ENCODE results near the gene ING5. TPM values are rescaled to one million over a fixed set of nuclear protein-coding genes. Genes with fewer than 3 reads are reported as not detected.

The ING5 gene
- total RNA-seq, 2 experiments from 2014 or later: 51.2 to 51.3 TPM

GRCh38 chr2:241680827-241681599 lies 20.8 kb upstream of the ING5 start:
- Histone ChIP-seq H3K4me1 (ENCODE audit: insufficient read depth, low read length) (peaks cover 6% of the 10 kb centered on the region), H3K36me3 (ENCODE audit: insufficient read depth, low read length) (peaks cover 39% of the 10 kb centered on the region), H3K4me3 (ENCODE audit: low read length) (no peak overlapping the region), H3K27ac (ENCODE audit: low read depth in 1 of 2, low read length in 2 of 2) (no peak overlapping the region), H3K27me3 (ENCODE audit: control insufficient read depth in 1 of 2, insufficient read depth in 2 of 2, low read length in 2 of 2) (no peaks in the 10 kb centered on the region), H3K9me3 (ENCODE audit: control insufficient read depth in 1 of 2, insufficient read depth in 1 of 2, low read length in 2 of 2) (no peaks in the 10 kb centered on the region)
- Mint-ChIP-seq H3K4me1 (ENCODE audit: low read depth) (peaks cover 5% of the 10 kb centered on the region), H3K27ac (no peak overlapping the region), H3K27me3 (no peaks in the 10 kb centered on the region), H3K36me3 (ENCODE audit: low read depth) (peaks cover 55% of the 10 kb centered on the region), H3K4me3 (no peak overlapping the region), H3K9me3 (no peaks in the 10 kb centered on the region)
- POLR2A ChIA-PET: no interaction called here
- CTCF ChIA-PET: no interaction called here
- ATAC-seq (ENCODE audit: poor library complexity) (no peak), DNase-seq (no peak)
- intact Hi-C loops (cut with DNase I, micrococcal nuclease): loop anchor here in 1 of 2 experiments (10.0 kb wide), 1 partner anchor 46 kb away; the partner anchor contains the start of genes ATG4B and THAP4
- no peak for TF ChIP-seq CTCF (IDR thresholded peaks at IDR 0.05)

- no peaks in the 10 kb centered on the region for H3K9me3 ChIP-seq (ENCODE audit: control insufficient read depth in 1 of 2, insufficient read depth in 1 of 2, low read length in 2 of 2)
- CTCF ChIA-PET: interaction anchor here (1.4 to 1.5 kb wide), 2 partner anchors 16 to 192 kb away, joined by 4 to 17 read pairs; partner anchors contain the start of gene ING5
- no peaks in the 10 kb centered on the region for H3K9me3 Mint-ChIP-seq
- no peaks in the 10 kb centered on the region for H3K27me3 Mint-ChIP-seq
- no peaks in the 10 kb centered on the region for H3K27me3 ChIP-seq (ENCODE audit: control insufficient read depth in 1 of 2, insufficient read depth in 2 of 2, low read length in 2 of 2)
- H3K4me3 ChIP-seq (ENCODE audit: low read length): peak overlapping the region; percentile 84
- H3K36me3 Mint-ChIP-seq (ENCODE audit: low read depth): peaks cover 47% of the 10 kb centered on the region
- no peak for TF ChIP-seq CTCF (IDR thresholded peaks at IDR 0.05)
- peak overlapping the region; percentile 92 for H3K4me3 Mint-ChIP-seq
- peaks cover 38% of the 10 kb centered on the region for H3K4me1 Mint-ChIP-seq (ENCODE audit: low read depth)
- intact Hi-C loops (cut with DNase I, micrococcal nuclease): loop anchor here (1.0 to 10.0 kb wide), 10 partner anchors 15 to 1099 kb away; partner anchors contain the start of genes ATG4B (in 2 of the 2), THAP4 (in 2 of the 2), CAPN10 (in 1 of the 2) and D2HGDH (in 1 of the 2)
- peak overlapping the region; percentile 38 to 50 for H3K27ac ChIP-seq (ENCODE audit: low read depth in 1 of 2, low read length in 2 of 2)
- H3K27ac Mint-ChIP-seq: peak overlapping the region; percentile 84
- no peak for DNase-seq
- POLR2A ChIA-PET: interaction anchor here (0.6 to 5.7 kb wide), 12 partner anchors 9 to 1100 kb away, joined by 3 to 179 read pairs (median 8); partner anchors contain the start of genes CAPN10, D2HGDH, HDLBP and ING5
- H3K4me1 ChIP-seq (ENCODE audit: insufficient read depth, low read length): peaks cover 34% of the 10 kb centered on the region
- H3K36me3 ChIP-seq (ENCODE audit: insufficient read depth, low read length): peaks cover 21% of the 10 kb centered on the region
- ATAC-seq (ENCODE audit: poor library complexity): no peak
Observed at GRCh38 chr2:241686324-241686649, 15.6 kb upstream of the ING5 start.

- Histone ChIP-seq H3K27me3 (ENCODE audit: control insufficient read depth in 1 of 2, insufficient read depth in 2 of 2, low read length in 2 of 2) (no peaks in the 10 kb centered on the region), H3K9me3 (ENCODE audit: control insufficient read depth in 1 of 2, insufficient read depth in 1 of 2, low read length in 2 of 2) (no peaks in the 10 kb centered on the region), H3K36me3 (ENCODE audit: insufficient read depth, low read length) (peaks cover 19% of the 10 kb centered on the region), H3K27ac (ENCODE audit: low read depth in 1 of 2, low read length in 2 of 2) (peak within 1 kb of the TSS; percentile 60 to 85), H3K4me3 (ENCODE audit: low read length) (peak within 1 kb of the TSS; percentile 84), H3K4me1 (ENCODE audit: insufficient read depth, low read length) (peaks cover 37% of the 10 kb centered on the region)
- ATAC-seq (ENCODE audit: poor library complexity) (peak; percentile 90), DNase-seq (peak; percentile 89 to 98 (median 95))
- peaks cover 38% of the 10 kb centered on the region for H3K4me1 Mint-ChIP-seq (ENCODE audit: low read depth)
- peak within 1 kb of the TSS; percentile 84 for H3K27ac Mint-ChIP-seq
- no peak for TF ChIP-seq CTCF (IDR thresholded peaks at IDR 0.05)
- H3K9me3 Mint-ChIP-seq: no peaks in the 10 kb centered on the region
- CTCF ChIA-PET: interaction anchor here (1.4 to 1.5 kb wide), 3 partner anchors 15 to 192 kb away, joined by 3 to 17 read pairs (median 4); partner anchors contain the start of gene ING5
- no peaks in the 10 kb centered on the region for H3K27me3 Mint-ChIP-seq
- H3K36me3 Mint-ChIP-seq (ENCODE audit: low read depth): peaks cover 42% of the 10 kb centered on the region
- H3K4me3 Mint-ChIP-seq: peak within 1 kb of the TSS; percentile 95
- intact Hi-C loops (cut with DNase I, micrococcal nuclease): loop anchor here (1.0 to 10.0 kb wide), 11 partner anchors 14 to 1100 kb away; partner anchors contain the start of genes ATG4B (in 2 of the 2), THAP4 (in 2 of the 2), CAPN10 (in 1 of the 2) and D2HGDH (in 1 of the 2)
- POLR2A ChIA-PET: interaction anchor here (0.6 to 5.7 kb wide), 12 partner anchors 10 to 1100 kb away, joined by 3 to 179 read pairs (median 8); partner anchors contain the start of genes CAPN10, D2HGDH, HDLBP and ING5
Observed at GRCh38 chr2:241686650-241687425, 15.0 kb upstream of the ING5 start, which contains the start of gene DTYMK. Gene DTYMK (minus strand): TSS chr2:241686815. CDS start chr2:241686783, 32 bp downstream.

All from CD4-positive, alpha-beta T cell (primary cell).